ENCODE results near the gene UGT2B17.
"Not testable (repeated sequence)": the region's sequence is repeated elsewhere in the genome, so short reads cannot be mapped to it uniquely, and the experiment has no call there.

The UGT2B17 gene

DNA sequence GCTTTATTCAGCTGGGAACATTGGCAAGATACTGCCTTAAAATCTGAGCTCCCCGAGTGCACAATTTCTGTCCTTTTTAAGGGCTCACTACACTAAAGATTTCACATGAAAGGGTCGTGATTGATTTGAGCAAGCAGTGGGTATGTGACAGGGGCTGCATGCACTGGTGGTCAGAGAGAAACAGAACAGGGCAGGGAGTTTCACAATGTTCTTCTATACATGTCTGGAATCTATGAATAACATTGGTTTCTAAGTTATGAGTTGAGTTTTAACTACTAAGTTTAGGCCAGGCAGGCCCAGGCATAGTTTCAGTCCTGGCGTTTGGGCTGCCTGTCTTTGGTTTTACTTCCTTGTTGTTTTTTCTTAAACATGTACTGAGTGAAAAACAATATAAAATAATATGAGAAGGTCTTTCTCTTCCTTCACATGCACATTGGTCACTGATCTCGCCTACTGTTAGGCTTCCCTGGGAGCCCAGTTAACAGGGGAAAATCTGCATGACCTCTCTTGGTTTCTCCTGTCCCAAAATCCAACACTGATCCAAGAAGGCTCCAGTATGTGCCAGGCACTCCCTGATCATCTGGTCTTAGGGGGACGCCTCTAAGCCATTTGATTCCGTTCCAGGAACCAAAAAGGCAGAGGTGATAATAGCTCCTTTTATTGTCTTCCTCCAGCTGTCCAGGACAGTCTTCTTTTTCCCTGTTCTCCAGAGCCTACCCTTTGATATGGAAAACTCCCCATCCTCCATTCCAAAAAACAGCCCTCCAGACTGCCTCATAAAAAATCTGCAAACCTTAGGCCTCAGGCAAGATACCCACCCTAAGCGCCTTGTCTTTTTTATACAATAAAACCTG is at the start of gene UGT2B17:
Gene UGT2B17, minus strand, starts transcription at position 51 of the 854 bp plus-strand sequence. CDS start 7,838 bp downstream, outside the sequence.
- no peak for DNase-seq (ENCODE audit: low read depth)

DNA sequence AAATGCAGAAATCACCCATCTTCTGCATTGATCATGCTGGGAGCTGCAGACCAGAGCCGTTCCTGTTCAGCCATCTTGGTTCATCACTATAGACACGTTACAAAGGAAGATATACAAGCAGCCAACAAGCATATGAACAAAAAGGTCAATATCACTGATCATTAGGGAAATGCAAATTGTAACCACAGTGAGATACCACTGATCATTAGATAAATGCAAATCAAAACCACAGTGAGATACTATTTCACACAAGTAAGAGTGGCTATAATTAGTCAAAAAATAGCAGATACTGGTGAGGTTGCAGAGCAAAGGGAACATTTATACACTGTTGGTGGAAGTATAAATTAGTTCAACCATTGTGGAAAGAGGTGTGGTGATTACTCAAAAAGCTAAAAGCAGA is 46.6 kb upstream of the UGT2B17 start:
- DNase-seq (ENCODE audit: low read depth): not testable (repeated sequence)

DNA sequence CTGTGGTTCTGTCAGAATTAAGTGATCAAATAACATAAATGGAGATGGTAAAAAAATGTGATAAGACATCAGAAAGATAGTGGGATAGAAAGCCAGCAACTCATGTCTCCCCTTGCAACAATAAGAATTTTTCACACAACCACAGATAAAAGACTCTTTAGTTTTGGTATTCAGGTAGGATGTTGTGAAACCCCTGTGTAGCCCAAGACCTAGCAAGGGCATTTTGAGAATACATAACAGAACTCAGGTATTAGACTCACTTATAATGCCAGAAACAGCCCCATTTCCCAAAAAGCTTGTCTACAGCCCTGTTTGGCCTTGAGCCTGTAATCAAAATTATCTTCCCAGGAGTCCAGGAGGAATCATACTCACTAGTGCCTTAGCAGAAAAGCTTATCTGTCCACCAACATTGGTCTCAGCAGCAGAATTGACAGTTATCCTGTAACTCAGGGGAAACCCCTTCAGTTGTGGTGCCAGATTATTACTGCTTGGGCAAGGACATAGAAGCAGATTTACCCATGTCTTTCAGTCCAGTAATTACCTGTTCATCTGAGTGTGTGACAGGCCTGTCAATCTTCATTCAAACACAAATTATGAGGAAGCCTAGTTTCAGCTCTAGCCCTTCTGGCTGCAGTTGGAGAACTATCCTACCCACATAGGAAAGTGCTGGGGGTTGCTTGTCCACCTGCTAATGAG is 41.0 kb upstream of the UGT2B17 start:
- DNase-seq (ENCODE audit: low read depth): no peak

DNA sequence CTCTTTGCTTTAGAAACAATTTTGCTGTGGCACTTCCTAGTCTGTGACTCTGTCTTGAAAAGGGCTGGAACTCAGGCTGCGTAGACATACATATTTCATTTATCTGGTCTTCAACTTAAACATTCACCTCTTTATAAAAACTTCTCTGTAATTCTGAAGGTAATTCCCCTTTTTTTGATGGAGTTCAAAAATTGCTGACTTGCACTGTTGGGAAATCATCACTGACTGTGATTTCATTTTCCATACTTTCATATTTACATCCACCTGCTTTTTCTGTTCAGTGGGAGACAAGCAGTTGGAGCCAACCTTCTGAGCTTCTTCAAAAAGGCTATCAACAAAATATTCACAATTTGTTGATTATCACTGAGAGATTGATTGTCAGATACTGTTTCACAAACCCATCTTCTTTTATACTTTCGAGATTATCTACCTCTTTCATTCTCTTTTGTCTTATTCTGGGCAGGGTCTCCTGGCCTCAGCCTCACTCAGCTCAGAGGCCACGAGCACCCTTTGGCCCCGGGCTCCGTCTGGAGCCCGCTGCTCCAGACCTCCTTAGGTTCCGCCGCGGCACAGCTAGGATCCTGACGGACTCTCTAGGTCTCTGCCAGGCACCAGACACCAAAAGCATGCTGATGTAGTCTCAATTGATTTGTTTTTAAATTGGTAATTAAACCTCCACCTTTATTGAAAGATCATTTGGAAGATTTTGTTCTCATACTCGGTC is 39.7 kb upstream of the UGT2B17 start:
- DNase-seq (ENCODE audit: low read depth): no peak

DNA sequence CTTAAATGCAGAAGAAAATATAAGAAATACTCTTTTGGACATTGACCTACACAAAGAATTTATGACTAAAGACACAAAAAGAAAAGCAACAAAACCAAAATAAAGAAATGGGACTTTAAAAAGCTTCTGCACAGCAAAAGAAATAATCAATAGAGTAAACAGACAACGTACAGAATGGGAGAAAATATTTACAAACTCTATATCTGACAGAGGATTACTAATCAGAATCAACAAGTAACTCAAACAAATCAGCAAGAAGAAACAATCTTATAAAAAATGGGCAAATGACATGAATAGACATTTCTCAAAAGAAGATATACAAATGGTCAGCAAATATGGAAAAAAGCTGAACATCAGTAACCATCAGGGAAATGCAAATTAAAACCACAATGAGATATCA is 37.6 kb upstream of the UGT2B17 start:
- no peak for DNase-seq (ENCODE audit: low read depth)

DNA sequence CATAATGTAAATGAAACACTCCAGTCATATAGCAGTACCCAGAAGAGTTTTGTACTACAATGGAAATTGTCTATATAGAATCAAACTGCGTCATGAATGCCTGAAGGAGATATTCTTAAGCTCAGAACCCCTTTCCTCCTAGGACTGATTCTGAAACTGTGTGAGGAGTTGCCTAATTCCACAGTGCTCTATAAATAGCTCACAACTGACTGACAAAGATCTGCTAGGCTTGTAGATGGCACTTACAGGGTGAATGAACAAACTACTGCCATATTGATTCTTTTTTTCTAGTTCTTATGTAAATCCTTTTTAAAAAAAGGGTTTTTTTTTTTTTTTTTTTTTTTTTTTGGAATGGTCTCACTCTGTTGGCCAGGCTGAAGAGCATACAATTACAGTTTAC is 30.1 kb upstream of the UGT2B17 start:
- no peak for DNase-seq (ENCODE audit: low read depth)

DNA sequence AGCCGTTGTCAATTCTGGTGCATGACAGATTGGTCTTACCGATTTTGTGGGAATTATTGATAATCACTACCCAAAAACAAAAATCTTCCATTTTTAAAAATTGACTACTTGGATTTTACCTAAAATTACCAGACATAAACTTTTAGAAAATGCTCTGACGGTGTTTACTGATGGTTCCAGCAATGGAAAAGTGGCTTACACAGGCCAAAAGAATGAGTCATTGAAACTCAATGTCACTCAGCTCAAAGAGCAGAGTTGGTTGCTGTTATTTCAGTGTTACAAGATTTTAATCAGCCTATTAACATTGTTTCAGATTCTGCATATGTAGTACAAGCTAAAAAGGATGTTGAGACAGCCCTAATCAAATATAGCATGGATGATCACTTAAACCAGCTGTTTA is 23.0 kb upstream of the UGT2B17 start:
- DNase-seq (ENCODE audit: low read depth): no peak

DNA sequence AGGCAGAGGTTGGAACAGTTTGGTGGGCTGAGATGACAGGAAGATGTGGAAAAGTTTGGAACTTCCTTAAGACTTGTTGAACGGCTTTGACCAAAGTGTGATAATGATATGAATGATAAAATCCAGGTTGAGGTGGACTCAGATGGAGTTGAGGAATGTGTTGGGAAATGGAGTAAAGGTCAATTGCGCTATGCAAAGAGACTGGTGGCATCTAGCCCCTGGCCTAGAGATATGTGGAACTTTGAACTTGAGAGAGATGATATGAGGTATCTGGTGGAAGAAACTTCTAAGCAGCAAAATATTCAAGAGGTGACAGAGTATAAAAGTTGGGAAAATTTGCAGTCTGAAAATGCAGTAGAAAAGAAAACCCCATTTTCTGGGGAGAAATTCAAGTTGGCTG is 21.4 kb upstream of the UGT2B17 start:
- DNase-seq (ENCODE audit: low read depth): no peak

DNA sequence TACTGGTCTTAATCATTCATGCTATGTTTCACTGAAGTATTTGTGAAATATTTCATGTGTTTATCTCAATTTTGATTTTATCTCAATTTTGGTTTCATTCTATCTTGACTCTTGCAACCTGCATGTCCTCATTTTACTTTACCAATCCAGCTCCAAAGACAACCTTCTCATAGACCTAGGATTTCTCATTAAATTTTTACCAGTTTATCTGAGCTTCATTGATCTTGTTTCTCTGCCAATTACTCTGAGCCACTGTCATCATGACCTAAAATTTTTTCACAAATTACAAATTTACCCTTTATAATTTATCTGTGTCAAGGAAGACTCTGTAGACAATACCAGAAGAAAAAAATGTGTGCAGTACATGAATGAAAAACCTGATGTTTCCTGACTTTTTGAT is 18.6 kb upstream of the UGT2B17 start:
- DNase-seq (ENCODE audit: low read depth): no peak

DNA sequence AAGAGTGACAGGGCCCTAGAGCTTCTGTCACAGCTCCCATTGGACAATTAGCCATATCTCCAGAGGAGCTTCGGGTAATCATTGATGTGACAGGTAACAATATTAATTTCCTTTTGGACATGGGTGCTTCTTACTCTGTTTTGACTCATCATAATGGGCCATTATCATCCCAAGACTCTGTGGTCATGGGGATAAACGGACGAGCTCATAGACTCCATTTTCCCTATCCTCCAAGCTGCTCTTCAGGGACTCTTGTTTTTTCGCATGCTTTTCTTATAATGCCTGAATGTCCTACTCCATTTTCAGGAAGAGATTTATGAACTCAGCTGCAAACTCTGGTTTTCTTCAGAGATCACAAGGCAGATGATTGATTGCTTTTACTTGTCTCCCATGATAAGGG is 17.0 kb upstream of the UGT2B17 start:
- DNase-seq (ENCODE audit: low read depth): no peak

DNA sequence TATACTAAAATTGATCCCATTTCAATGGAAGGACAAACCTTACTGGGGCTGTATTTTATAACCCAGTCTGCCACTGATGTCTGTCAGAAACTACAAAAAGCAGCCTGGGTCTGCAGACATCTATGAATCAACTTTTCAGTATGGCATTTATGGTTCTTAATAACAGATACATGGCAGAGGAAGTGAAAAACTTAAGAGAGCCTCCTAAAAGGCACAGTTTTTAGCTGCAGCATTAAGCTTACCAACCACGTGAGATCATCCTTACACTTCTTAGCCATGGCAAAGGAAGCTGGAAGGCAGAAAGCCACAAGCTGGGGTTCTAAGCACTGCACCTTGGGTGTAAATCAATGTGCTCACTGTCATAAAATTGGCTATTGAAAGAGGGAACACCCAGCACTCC is 16.6 kb upstream of the UGT2B17 start:
- DNase-seq (ENCODE audit: low read depth): no peak

DNA sequence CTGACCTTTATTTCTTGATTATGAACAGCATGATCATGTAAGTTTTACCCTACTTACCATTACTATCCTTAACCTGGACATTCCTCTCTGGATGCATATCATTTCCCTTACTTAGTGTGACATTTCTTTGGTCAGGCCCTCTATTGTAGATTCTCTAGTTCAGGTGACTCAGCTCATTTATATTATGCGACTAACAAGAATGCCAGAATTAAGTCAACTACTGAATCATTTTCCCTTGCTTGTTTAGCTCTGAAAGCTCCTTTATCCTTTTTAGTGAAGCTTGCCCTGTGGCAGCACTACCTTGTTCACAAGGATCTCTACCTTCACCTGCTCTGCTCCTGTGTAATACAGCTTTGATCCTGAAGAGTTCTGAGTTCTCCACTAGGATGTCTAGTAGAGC is 15.1 kb upstream of the UGT2B17 start:
- no peak for DNase-seq (ENCODE audit: low read depth)

DNA sequence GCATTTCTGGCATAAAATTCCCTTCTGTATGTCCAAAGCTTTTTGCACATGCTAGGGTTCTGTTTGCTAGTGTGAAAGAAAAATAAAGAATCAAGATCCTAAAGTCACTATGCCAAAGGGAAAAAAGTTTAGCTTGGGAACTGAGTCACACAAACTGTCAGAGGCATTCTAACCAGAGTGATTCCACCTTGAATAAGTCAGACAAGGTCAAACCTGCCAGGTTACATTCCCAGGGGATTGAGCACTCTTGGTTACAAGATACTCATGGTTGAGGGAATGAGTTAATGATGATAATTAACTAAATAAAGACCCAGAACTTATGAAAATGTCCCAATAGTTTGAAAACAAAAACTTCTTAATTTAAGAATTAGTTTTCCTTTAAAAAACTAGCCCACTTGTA is 13.7 kb upstream of the UGT2B17 start:
- no peak for DNase-seq (ENCODE audit: low read depth)

DNA sequence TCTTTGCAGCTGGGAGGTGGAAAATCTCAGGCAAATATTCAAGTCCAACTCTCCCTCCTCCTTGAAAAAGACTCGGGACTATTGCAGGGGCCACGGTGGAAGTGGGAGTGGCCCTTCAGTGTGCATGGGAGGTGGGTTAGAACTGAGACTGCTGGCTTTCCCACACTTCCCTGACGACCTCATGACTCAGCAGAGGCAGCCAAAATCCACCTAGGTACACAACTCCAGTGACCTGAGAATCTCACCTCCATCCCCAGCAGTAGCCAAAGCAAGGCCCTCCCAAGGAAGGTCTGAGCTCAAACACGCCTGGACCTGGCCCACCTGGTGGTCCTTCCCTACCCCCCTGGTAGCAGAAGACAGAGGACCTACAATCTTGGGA is 6.2 kb upstream of the UGT2B17 start:
- no peak for DNase-seq (ENCODE audit: low read depth)

DNA sequence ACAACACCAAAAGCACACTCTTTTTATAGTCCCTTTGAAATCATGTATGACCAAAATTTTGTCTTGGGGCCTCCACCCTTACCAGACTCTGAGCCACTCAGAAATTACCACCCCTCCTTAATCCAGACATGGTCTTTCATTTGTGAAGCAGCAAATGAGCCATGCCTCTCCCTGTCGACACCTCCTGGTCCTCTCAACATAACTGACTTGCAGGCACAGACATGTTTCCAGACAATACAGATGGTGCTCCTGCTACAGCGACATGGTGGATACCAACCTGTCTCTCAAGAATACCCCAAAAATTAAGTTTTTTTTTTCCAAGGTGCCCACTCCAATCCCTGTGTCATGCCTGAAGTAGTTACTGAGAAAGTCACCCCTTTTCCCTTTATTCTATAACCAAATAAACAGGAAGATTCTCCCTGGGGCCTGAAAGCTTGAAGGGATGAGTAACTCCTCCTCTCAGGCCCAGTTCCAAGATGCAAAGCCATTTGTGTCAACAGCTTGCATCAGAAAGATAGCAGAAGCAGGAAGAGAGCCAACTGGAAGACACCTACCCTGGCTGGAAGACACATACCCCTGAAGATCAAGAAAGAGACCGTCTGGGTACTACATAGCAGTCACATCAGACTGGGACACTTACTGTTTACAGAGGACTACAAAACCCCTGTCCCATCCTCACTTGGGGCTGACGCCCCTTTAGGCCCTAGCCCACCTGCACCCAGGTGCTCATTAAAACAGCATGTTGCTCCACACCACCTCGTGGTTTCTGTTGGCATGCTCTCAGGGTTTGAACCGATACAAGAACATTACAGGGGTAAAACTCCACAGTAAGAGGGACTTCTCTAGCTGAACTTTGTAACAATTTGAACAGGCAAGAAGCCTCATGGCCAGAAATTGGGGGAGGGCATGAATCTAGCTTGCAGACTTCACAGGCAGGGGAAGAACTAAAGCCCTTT is 5.5 kb upstream of the UGT2B17 start:
- DNase-seq (ENCODE audit: low read depth): no peak

DNA sequence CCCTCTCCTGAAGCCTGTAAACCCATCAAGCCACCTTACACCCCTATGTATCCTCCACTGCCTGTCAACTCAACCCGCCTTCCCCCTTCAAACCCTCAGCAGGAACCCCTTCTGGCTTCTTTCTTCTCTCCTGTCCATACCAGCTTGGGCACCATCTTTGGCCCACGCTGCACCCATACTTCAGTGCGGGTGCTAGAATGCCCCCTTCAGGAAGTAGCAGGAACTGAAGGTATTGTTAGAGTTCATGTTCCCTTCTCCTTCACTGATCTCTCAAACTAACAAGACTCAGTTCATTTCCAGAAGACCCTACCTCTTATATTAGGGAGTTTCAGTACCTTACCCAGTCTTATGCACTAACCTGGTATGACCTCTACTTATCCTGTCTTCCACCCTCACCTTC is 1.5 kb upstream of the UGT2B17 start:
- DNase-seq (ENCODE audit: low read depth): no peak

DNA sequence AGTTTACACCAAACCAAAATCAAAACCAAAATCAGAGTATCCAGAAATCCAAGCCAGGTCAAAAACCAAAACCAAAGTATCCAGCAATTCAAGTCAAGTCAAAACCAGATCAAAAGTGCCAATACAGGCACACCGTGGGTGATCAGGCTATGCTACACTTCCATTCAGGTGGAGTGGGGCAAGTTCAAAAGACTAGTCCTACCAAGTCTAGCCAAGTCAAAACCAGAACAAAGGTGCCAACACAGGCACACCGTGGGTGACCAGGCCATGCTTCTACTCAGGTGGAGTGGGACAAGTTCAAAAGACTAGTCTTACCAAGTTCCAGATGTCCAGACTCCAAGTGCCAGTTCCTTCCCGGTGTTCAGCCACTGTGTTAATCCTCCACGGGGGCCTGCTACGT is 486 bp downstream of the UGT2B17 start:
- DNase-seq (ENCODE audit: low read depth): not testable (repeated sequence)

DNA sequence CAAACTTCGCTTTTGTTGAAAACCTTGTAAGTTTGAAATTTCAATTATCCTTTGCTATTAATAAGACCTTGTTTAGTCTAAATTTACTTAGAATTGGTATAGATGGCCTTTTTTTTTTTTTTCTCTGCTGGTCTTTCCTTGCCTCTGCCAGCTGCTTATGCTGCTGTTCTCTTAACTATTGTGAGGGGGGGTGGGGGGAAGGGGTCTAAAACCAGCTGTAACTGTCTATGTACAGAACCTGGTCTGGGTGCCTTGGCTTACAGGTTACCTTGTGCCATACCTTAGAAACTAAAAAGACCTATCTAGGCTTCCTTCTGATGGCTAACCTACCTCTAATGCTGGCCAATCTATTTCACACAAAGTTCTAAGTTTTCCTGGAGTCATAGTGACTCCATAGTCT is 1.0 kb downstream of the UGT2B17 start:
- no peak for DNase-seq (ENCODE audit: low read depth)

DNA sequence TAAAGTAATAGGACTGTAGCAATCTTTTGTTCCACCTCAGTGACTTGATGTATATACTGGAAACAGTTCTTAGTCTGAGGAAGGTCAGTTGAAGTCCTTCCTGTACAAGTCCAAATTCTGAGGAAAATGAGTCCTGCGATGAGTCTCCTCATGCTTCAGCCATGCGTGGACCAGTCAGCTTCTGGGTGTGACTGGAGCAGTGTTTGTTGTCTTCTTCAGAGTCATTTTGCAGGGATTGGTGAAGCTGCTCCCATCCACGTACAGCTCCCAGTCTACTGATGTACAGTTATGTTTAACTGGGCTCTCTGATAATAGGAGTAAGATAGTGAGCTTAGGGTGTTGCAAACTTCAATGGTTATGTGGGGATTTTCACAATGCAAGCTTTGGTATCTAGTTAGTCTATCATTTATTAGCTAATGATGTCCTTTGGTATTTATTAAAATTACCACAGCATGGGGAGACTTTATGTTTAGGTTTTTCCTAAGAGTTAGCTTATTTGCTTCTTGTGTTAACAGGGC is 3.4 kb downstream of the UGT2B17 start:
- no peak for DNase-seq (ENCODE audit: low read depth)

DNA sequence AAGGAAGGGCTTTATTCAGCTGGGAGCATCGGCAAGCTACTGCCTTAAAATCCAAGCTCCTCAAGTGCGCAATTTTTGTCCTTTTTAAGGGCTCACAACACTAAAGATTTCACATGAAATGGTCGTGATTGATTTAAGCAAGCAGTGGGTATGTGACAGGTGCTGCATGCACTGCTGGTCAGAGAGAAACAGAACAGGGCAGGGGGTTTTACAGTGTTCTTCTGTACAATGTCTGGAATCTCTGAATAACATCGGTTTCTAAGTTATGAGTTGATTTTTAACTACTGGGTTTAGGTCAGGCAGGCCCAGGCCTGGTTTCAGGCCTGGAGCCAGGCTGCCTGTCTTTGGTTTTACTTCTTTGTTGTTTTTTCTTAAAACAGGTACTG is 6.0 kb downstream of the UGT2B17 start:
- DNase-seq (ENCODE audit: low read depth): no peak

DNA sequence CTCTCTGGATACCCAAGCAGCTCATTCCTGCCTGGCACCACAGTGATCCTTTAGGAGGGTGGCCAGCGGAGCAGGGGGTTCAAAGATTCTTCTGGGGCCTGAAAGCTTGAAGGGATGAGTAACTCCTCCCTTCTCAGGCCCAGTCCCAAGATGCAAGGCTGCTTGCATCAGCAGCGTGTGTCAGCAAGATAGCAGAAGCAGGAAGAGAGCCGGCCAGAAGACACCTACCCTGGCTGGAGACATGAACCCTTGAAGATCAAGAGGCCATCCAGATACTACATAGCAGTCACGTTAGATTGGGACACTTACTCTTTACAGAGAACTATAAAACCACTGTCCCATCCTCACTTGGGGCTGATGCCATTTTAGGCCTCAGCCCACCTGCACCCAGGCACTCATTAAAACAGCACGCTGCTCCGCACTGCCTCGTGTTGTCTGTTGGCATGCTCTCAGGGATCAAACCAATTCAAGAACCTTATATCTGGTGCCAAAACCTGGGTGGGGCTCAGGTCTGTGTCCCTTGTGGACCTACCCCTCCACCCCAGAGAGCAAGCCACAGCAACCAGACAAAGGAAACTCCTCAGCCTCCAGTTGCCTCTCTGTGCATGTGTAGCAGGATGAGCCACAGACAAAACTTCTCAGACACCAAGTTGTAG is 6.5 kb downstream of the UGT2B17 start:
- no peak for DNase-seq (ENCODE audit: low read depth)

Measured in activated T-cell treated with anti-CD3 and anti-CD28 coated beads for 48 hours (primary cell).